ENCODE results near the gene KRT6B. TPM values are rescaled to one million over a fixed set of nuclear protein-coding genes. Genes with fewer than 3 reads are reported as not detected.
"Not testable (repeated sequence)": the region's sequence is repeated elsewhere in the genome, so short reads cannot be mapped to it uniquely, and the experiment has no call there.

The KRT6B gene
- total and polyA plus RNA-seq, 2 donors (not counting 3 experiments of a cell fraction or from before 2014, with no cell fraction given), result 0.03 TPM; not detected in 1

- no peaks in the 10 kb centered on the region for H3K9me1 ChIP-seq (replicated peaks; ENCODE audit: control insufficient read depth, extremely low read depth, insufficient read depth, low read length)
- H3K36me3 ChIP-seq (ENCODE audit: control insufficient read depth in 2 of 2, extremely low read depth in 1 of 2, insufficient read depth in 2 of 2, low read length in 2 of 2), result no peaks in the 10 kb centered on the region
- FAIRE-seq, result no peak
- H3K27me3 ChIP-seq (ENCODE audit: control insufficient read depth in 2 of 2, insufficient read depth in 2 of 2, low read length in 2 of 2), result peaks cover 0 to 2% of the 10 kb centered on the region in 2 experiments
- DNase-seq (ENCODE audit: low read depth, low spot score), result no peak
- ChIA-PET POLR2A (no interaction called here), CTCF (interaction anchor here (1.2 to 1.8 kb wide), 2 partner anchors 12 to 134 kb away, joined by 3 to 5 read pairs; no protein-coding TSS in a partner anchor)
- H3K4me2 ChIP-seq (ENCODE audit: insufficient read depth, low read length), result no peak overlapping the region
- intact Hi-C loops (cut with micrococcal nuclease), result no loop called here
- H3K9me3 ChIP-seq (replicated peaks; ENCODE audit: control insufficient read depth, insufficient read depth, low read length), result no peaks in the 10 kb centered on the region
- H4K20me1 ChIP-seq (replicated peaks; ENCODE audit: control insufficient read depth, extremely low read depth, insufficient read depth, low read length), result no peaks in the 10 kb centered on the region
- H3K79me2 ChIP-seq (ENCODE audit: control insufficient read depth, insufficient read depth, low read length), result no peaks in the 10 kb centered on the region
- H3K27ac ChIP-seq (ENCODE audit: insufficient read depth, low read depth, low read length), result no peak overlapping the region
- TF ChIP-seq POLR2AphosphoS5 (IDR thresholded peaks at IDR 0.05; ENCODE audit: insufficient read depth, low read depth, low read length) (no peak), JUN (IDR thresholded peaks at IDR 0.05; ENCODE audit: borderline replicate concordance, insufficient read depth, insufficient read length, low read depth) (no peak), MYC (IDR thresholded peaks at IDR 0.05; ENCODE audit: low read depth, low read length) (no peak), EZH2 (IDR thresholded peaks at IDR 0.05; ENCODE audit: borderline replicate concordance, low read depth, low read length, severe bottlenecking) (no peak), POLR2A (IDR thresholded peaks at IDR 0.05; ENCODE audit: low read depth, low read length) (no peak), FOS (IDR thresholded peaks at IDR 0.05; ENCODE audit: borderline replicate concordance, insufficient read depth, low read length) (no peak), GATA2 (IDR thresholded peaks at IDR 0.05; ENCODE audit: insufficient read depth, insufficient read length, low read depth, low read length) (no peak), MAX (IDR thresholded peaks at IDR 0.05; ENCODE audit: insufficient read depth, insufficient read length) (no peak)
- H3K9ac ChIP-seq (replicated peaks; ENCODE audit: extremely low read depth, insufficient read depth, low read length), result no peak overlapping the region
- BruUV-seq (replicated peaks), result no TSS peak
- H3K4me3 ChIP-seq (replicated peaks in 1 of 3; ENCODE audit: insufficient read depth in 1 of 3, low read depth in 1 of 3, low read length in 3 of 3), result no peak overlapping the region
- H2AFZ ChIP-seq (ENCODE audit: low read depth, low read length), result no peak overlapping the region
- no peaks in the 10 kb centered on the region for H3K4me1 ChIP-seq (ENCODE audit: control insufficient read depth, extremely low read depth, insufficient read depth, low read length)
- dilution Hi-C loops (cut with MboI; ENCODE audit: extremely low pct_ligation_motif_present, low sequenced_read_pairs), result no loop called here
These were observed 38.7 kb downstream of the KRT6B start for GRCh38 chr12:52413202-52413601.

GRCh38 chr12:52411815-52412214, 40.1 kb downstream of the KRT6B start:
- no peak for DNase-seq (ENCODE audit: low read depth, low spot score)
- no peak for TF ChIP-seq POLR2A (IDR thresholded peaks at IDR 0.05; ENCODE audit: low read depth, low read length)
- no peak for TF ChIP-seq GATA2 (IDR thresholded peaks at IDR 0.05; ENCODE audit: insufficient read depth, insufficient read length, low read depth, low read length)
- TF ChIP-seq MYC (IDR thresholded peaks at IDR 0.05; ENCODE audit: low read depth, low read length), result no peak
- TF ChIP-seq FOS (IDR thresholded peaks at IDR 0.05; ENCODE audit: borderline replicate concordance, insufficient read depth, low read length), result no peak
- no peak for TF ChIP-seq EZH2 (IDR thresholded peaks at IDR 0.05; ENCODE audit: borderline replicate concordance, low read depth, low read length, severe bottlenecking)
- TF ChIP-seq MAX (IDR thresholded peaks at IDR 0.05; ENCODE audit: insufficient read depth, insufficient read length), result no peak
- TF ChIP-seq POLR2AphosphoS5 (IDR thresholded peaks at IDR 0.05; ENCODE audit: insufficient read depth, low read depth, low read length), result no peak
- dilution Hi-C loops (cut with MboI; ENCODE audit: extremely low pct_ligation_motif_present, low sequenced_read_pairs), result no loop called here
- Histone ChIP-seq H2AFZ (ENCODE audit: low read depth, low read length) (no peak overlapping the region), H4K20me1 (replicated peaks; ENCODE audit: control insufficient read depth, extremely low read depth, insufficient read depth, low read length) (no peaks in the 10 kb centered on the region), H3K27ac (ENCODE audit: insufficient read depth, low read depth, low read length) (no peak overlapping the region), H3K79me2 (ENCODE audit: control insufficient read depth, insufficient read depth, low read length) (no peaks in the 10 kb centered on the region), H3K9me3 (replicated peaks; ENCODE audit: control insufficient read depth, insufficient read depth, low read length) (no peaks in the 10 kb centered on the region), H3K9ac (replicated peaks; ENCODE audit: extremely low read depth, insufficient read depth, low read length) (no peak overlapping the region), H3K4me2 (ENCODE audit: insufficient read depth, low read length) (no peak overlapping the region), H3K36me3 (ENCODE audit: control insufficient read depth in 2 of 2, extremely low read depth in 1 of 2, insufficient read depth in 2 of 2, low read length in 2 of 2) (no peaks in the 10 kb centered on the region), H3K4me1 (ENCODE audit: control insufficient read depth, extremely low read depth, insufficient read depth, low read length) (no peaks in the 10 kb centered on the region), H3K27me3 (ENCODE audit: control insufficient read depth in 2 of 2, insufficient read depth in 2 of 2, low read length in 2 of 2) (peaks cover 0 to 2% of the 10 kb centered on the region in 2 experiments), H3K4me3 (replicated peaks in 1 of 3; ENCODE audit: insufficient read depth in 1 of 3, low read depth in 1 of 3, low read length in 3 of 3) (no peak overlapping the region), H3K9me1 (replicated peaks; ENCODE audit: control insufficient read depth, extremely low read depth, insufficient read depth, low read length) (no peaks in the 10 kb centered on the region)
- POLR2A ChIA-PET, result no interaction called here
- FAIRE-seq, result no peak
- intact Hi-C loops (cut with micrococcal nuclease), result no loop called here
- CTCF ChIA-PET, result no interaction called here
- no TSS peak for BruUV-seq (replicated peaks)

- dilution Hi-C loops (cut with MboI; ENCODE audit: extremely low pct_ligation_motif_present, low sequenced_read_pairs); POLR2A ChIA-PET; CTCF ChIA-PET; FAIRE-seq; H3K27ac ChIP-seq (ENCODE audit: insufficient read depth, low read depth, low read length); H4K20me1 ChIP-seq (replicated peaks; ENCODE audit: control insufficient read depth, extremely low read depth, insufficient read depth, low read length); H3K4me2 ChIP-seq (ENCODE audit: insufficient read depth, low read length); H3K9me1 ChIP-seq (replicated peaks; ENCODE audit: control insufficient read depth, extremely low read depth, insufficient read depth, low read length); H3K4me3 ChIP-seq (replicated peaks in 1 of 3; ENCODE audit: insufficient read depth in 1 of 3, low read depth in 1 of 3, low read length in 3 of 3); H3K27me3 ChIP-seq (ENCODE audit: control insufficient read depth in 2 of 2, insufficient read depth in 2 of 2, low read length in 2 of 2); H3K79me2 ChIP-seq (ENCODE audit: control insufficient read depth, insufficient read depth, low read length); DNase-seq (ENCODE audit: low read depth, low spot score); BruUV-seq (replicated peaks); H3K36me3 ChIP-seq (ENCODE audit: control insufficient read depth in 2 of 2, extremely low read depth in 1 of 2, insufficient read depth in 2 of 2, low read length in 2 of 2); H3K4me1 ChIP-seq (ENCODE audit: control insufficient read depth, extremely low read depth, insufficient read depth, low read length); H2AFZ ChIP-seq (ENCODE audit: low read depth, low read length); H3K9me3 ChIP-seq (replicated peaks; ENCODE audit: control insufficient read depth, insufficient read depth, low read length); intact Hi-C loops (cut with micrococcal nuclease); H3K9ac ChIP-seq (replicated peaks; ENCODE audit: extremely low read depth, insufficient read depth, low read length): not testable (repeated sequence)
These were observed 41.2 kb downstream of the KRT6B start for GRCh38 chr12:52410589-52411248.
